SU-DHL-6 (cell line): ENCODE measurements around the gene ZNF101.

ENCODE experiments used
- EZH2phosphoT487 ChIP-seq: fragments of 200-600 bp; sonication (generic), shearing (Covaris generic); conservative IDR thresholded peaks from 2 replicates; pipeline ENCODE4 v1.6.1; 2018; ENCODE audit warnings: mild to moderate bottlenecking, antibody characterized with exemption, low read length, moderate library complexity, mixed read lengths
- TF ChIP-seq, protein P1 (sequence below): fragments of 200-600 bp; sonication (generic); IDR thresholded peaks from one replicate; pipeline ENCODE4 v1.5.1; 2017; ENCODE audit warnings: antibody characterized with exemption, mild to moderate bottlenecking, low read length, moderate library complexity; ENCODE audit not compliant: insufficient read depth, poor library complexity, severe bottlenecking

DNA sequence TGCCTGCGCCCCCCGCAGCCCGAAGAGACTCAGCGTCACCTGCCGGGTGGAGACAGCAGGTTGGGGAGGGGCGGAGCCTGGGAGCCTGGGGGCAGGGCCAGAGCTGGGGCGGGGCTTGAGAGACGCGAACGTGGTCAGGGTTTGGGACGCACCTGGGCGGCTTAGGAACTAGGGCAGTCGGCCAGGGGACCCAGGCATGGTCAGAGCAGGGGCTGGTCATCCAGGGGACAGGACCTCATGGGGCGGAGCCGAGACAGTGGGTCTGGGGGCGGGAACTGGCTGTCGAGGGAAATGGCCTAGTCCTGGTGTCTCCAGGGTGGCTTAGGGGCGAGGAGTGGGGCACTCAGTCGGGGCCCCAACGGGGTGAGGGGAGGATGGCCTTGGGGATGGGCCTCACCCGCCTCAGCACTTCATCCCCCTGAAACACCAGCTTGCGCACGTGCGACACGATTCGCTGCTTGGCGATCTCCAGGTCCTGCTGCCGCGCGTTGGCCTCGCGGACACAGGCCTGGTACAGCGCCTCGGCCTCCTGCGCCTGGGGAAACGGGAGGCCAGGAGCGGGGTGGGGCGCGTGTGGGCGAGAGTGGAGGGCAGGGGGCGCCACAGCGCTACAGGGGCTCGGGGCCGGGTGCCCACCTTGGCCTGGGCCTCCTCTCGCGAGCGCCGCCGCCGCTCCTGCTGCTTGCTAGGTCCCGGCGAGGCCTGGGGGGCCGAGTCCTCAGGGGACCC lies 31.0 kb upstream of the ZNF101 start:
- TF ChIP-seq, protein P1, sequence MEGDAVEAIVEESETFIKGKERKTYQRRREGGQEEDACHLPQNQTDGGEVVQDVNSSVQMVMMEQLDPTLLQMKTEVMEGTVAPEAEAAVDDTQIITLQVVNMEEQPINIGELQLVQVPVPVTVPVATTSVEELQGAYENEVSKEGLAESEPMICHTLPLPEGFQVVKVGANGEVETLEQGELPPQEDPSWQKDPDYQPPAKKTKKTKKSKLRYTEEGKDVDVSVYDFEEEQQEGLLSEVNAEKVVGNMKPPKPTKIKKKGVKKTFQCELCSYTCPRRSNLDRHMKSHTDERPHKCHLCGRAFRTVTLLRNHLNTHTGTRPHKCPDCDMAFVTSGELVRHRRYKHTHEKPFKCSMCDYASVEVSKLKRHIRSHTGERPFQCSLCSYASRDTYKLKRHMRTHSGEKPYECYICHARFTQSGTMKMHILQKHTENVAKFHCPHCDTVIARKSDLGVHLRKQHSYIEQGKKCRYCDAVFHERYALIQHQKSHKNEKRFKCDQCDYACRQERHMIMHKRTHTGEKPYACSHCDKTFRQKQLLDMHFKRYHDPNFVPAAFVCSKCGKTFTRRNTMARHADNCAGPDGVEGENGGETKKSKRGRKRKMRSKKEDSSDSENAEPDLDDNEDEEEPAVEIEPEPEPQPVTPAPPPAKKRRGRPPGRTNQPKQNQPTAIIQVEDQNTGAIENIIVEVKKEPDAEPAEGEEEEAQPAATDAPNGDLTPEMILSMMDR = no peak
- TF ChIP-seq EZH2phosphoT487 = no peak
